ENCODE measurements around the gene SLC18A2.

The SLC18A2 gene

GRCh38 chr10:117250411-117250810, 9.5 kb downstream of the SLC18A2 start:
- Mint-ChIP-seq H3K9me3 (no peaks in the 10 kb centered on the region), H3K36me3 (no peaks in the 10 kb centered on the region), H3K4me3 (no peak overlapping the region), H3K4me1 (no peaks in the 10 kb centered on the region), H3K27ac (no peak overlapping the region), H3K27me3 (peaks cover 54% of the 10 kb centered on the region)
- ATAC-seq: no peak

- no peak overlapping the region for H3K27ac Mint-ChIP-seq
- H3K27me3 Mint-ChIP-seq: peaks cover 47% of the 10 kb centered on the region
- no peak overlapping the region for H3K4me3 Mint-ChIP-seq
- no peaks in the 10 kb centered on the region for H3K9me3 Mint-ChIP-seq
- H3K4me1 Mint-ChIP-seq: no peaks in the 10 kb centered on the region
- no peaks in the 10 kb centered on the region for H3K36me3 Mint-ChIP-seq
- no peak for ATAC-seq
Observed at GRCh38 chr10:117253908-117254307, 13.0 kb downstream of the SLC18A2 start.

- no peaks in the 10 kb centered on the region for H3K9me3 Mint-ChIP-seq
- H3K36me3 Mint-ChIP-seq: no peaks in the 10 kb centered on the region
- H3K27ac Mint-ChIP-seq: no peak overlapping the region
- ATAC-seq: no peak
- H3K4me1 Mint-ChIP-seq: no peaks in the 10 kb centered on the region
- H3K27me3 Mint-ChIP-seq: peaks cover 47% of the 10 kb centered on the region
- no peak overlapping the region for H3K4me3 Mint-ChIP-seq
Observed at GRCh38 chr10:117254338-117254737, 13.4 kb downstream of the SLC18A2 start.

GRCh38 chr10:117254774-117255735, 14.1 kb downstream of the SLC18A2 start:
- Mint-ChIP-seq H3K27ac (no peak overlapping the region), H3K9me3 (no peaks in the 10 kb centered on the region), H3K27me3 (peaks cover 48% of the 10 kb centered on the region), H3K4me3 (no peak overlapping the region), H3K36me3 (no peaks in the 10 kb centered on the region), H3K4me1 (no peaks in the 10 kb centered on the region)
- no peak for ATAC-seq

GRCh38 chr10:117255835-117256460, 15.0 kb downstream of the SLC18A2 start:
- ATAC-seq: no peak
- no peak overlapping the region for H3K27ac Mint-ChIP-seq
- H3K4me3 Mint-ChIP-seq: no peak overlapping the region
- peaks cover 47% of the 10 kb centered on the region for H3K27me3 Mint-ChIP-seq
- no peaks in the 10 kb centered on the region for H3K9me3 Mint-ChIP-seq
- no peaks in the 10 kb centered on the region for H3K36me3 Mint-ChIP-seq
- H3K4me1 Mint-ChIP-seq: no peaks in the 10 kb centered on the region

- no peak for ATAC-seq
- Mint-ChIP-seq H3K9me3 (no peaks in the 10 kb centered on the region), H3K4me1 (no peaks in the 10 kb centered on the region), H3K27me3 (peaks cover 48% of the 10 kb centered on the region), H3K36me3 (no peaks in the 10 kb centered on the region), H3K27ac (no peak overlapping the region), H3K4me3 (no peak overlapping the region)
Observed at GRCh38 chr10:117256910-117257309, 16.0 kb downstream of the SLC18A2 start.

GRCh38 chr10:117257721-117258120, 16.8 kb downstream of the SLC18A2 start:
- H3K27me3 Mint-ChIP-seq: peaks cover 56% of the 10 kb centered on the region
- no peaks in the 10 kb centered on the region for H3K36me3 Mint-ChIP-seq
- no peak overlapping the region for H3K4me3 Mint-ChIP-seq
- no peak for ATAC-seq
- H3K9me3 Mint-ChIP-seq: no peaks in the 10 kb centered on the region
- no peaks in the 10 kb centered on the region for H3K4me1 Mint-ChIP-seq
- H3K27ac Mint-ChIP-seq: no peak overlapping the region

- H3K27me3 Mint-ChIP-seq: peaks cover 66% of the 10 kb centered on the region
- no peaks in the 10 kb centered on the region for H3K36me3 Mint-ChIP-seq
- no peak for ATAC-seq
- H3K9me3 Mint-ChIP-seq: no peaks in the 10 kb centered on the region
- no peaks in the 10 kb centered on the region for H3K4me1 Mint-ChIP-seq
- no peak overlapping the region for H3K4me3 Mint-ChIP-seq
- no peak overlapping the region for H3K27ac Mint-ChIP-seq
Observed at GRCh38 chr10:117259279-117259678, 18.4 kb downstream of the SLC18A2 start.

GRCh38 chr10:117260084-117260483, 19.2 kb downstream of the SLC18A2 start:
- ATAC-seq: no peak
- Mint-ChIP-seq H3K9me3 (no peaks in the 10 kb centered on the region), H3K27me3 (peaks cover 60% of the 10 kb centered on the region), H3K4me3 (no peak overlapping the region), H3K4me1 (no peaks in the 10 kb centered on the region), H3K36me3 (no peaks in the 10 kb centered on the region), H3K27ac (no peak overlapping the region)

- no peaks in the 10 kb centered on the region for H3K36me3 Mint-ChIP-seq
- H3K27ac Mint-ChIP-seq: no peak overlapping the region
- H3K27me3 Mint-ChIP-seq: peaks cover 55% of the 10 kb centered on the region
- H3K4me3 Mint-ChIP-seq: no peak overlapping the region
- ATAC-seq: no peak
- H3K4me1 Mint-ChIP-seq: no peaks in the 10 kb centered on the region
- H3K9me3 Mint-ChIP-seq: no peaks in the 10 kb centered on the region
Observed at GRCh38 chr10:117261501-117261900, 20.6 kb downstream of the SLC18A2 start.

- no peak for ATAC-seq
- Mint-ChIP-seq H3K4me3 (no peak overlapping the region), H3K4me1 (no peaks in the 10 kb centered on the region), H3K27ac (no peak overlapping the region), H3K27me3 (peaks cover 55% of the 10 kb centered on the region), H3K36me3 (no peaks in the 10 kb centered on the region), H3K9me3 (no peaks in the 10 kb centered on the region)
Observed at GRCh38 chr10:117262291-117262902, 21.5 kb downstream of the SLC18A2 start.

GRCh38 chr10:117262903-117263293, 22.0 kb downstream of the SLC18A2 start:
- peaks cover 55% of the 10 kb centered on the region for H3K27me3 Mint-ChIP-seq
- no peaks in the 10 kb centered on the region for H3K36me3 Mint-ChIP-seq
- H3K4me3 Mint-ChIP-seq: no peak overlapping the region
- H3K27ac Mint-ChIP-seq: no peak overlapping the region
- no peaks in the 10 kb centered on the region for H3K4me1 Mint-ChIP-seq
- ATAC-seq: no peak
- H3K9me3 Mint-ChIP-seq: no peaks in the 10 kb centered on the region

GRCh38 chr10:117264782-117265181, 23.9 kb downstream of the SLC18A2 start:
- Mint-ChIP-seq H3K27me3 (peaks cover 38% of the 10 kb centered on the region), H3K27ac (no peak overlapping the region)
- ATAC-seq: no peak

GRCh38 chr10:117266400-117266799, 25.5 kb downstream of the SLC18A2 start:
- peaks cover 23% of the 10 kb centered on the region for H3K27me3 Mint-ChIP-seq

More at GRCh38 chr10:117264782-117265181, 23.9 kb downstream of the SLC18A2 start:
- H3K9me3 Mint-ChIP-seq: peaks cover 3% of the 10 kb centered on the region
- no peak overlapping the region for H3K4me3 Mint-ChIP-seq
- H3K4me1 Mint-ChIP-seq: no peaks in the 10 kb centered on the region
- H3K36me3 Mint-ChIP-seq: no peaks in the 10 kb centered on the region

GRCh38 chr10:117266812-117267211, 25.9 kb downstream of the SLC18A2 start:
- Mint-ChIP-seq H3K9me3 (peaks cover 3% of the 10 kb centered on the region), H3K27me3 (peaks cover 19% of the 10 kb centered on the region), H3K4me3 (no peak overlapping the region), H3K27ac (no peak overlapping the region), H3K36me3 (no peaks in the 10 kb centered on the region), H3K4me1 (no peaks in the 10 kb centered on the region)
- ATAC-seq: no peak

More at GRCh38 chr10:117266400-117266799, 25.5 kb downstream of the SLC18A2 start:
- Mint-ChIP-seq H3K4me1 (no peaks in the 10 kb centered on the region), H3K27ac (no peak overlapping the region), H3K36me3 (no peaks in the 10 kb centered on the region), H3K4me3 (no peak overlapping the region), H3K9me3 (peaks cover 3% of the 10 kb centered on the region)
- ATAC-seq: no peak
